Fibroblast of lung (primary cell): Measurements from ENCODE around the gene AKAP6. TPM values are rescaled to one million over a fixed set of nuclear protein-coding genes. Genes with fewer than 3 reads are reported as not detected.
"Not testable (repeated sequence)": the region's sequence is repeated elsewhere in the genome, so short reads cannot be mapped to it uniquely, and the experiment has no call there.

Experiments
- DNase-seq, 2 donors: peaks; one replicate each; pipeline versions ENCODE4 v3.0.0 to v3.0.0-alpha.2; 2010; ENCODE audit warnings: low read depth in 2 of 2
- H2AFZ ChIP-seq: 2 replicates; pipeline ENCODE4 v1.5.1; 2012; ENCODE audit warnings: low read length, control low read depth, inconsistent platforms
- H3K27ac ChIP-seq: 2 replicates; pipeline ENCODE4 v1.5.1; 2011; ENCODE audit warnings: low read length, control low read depth; ENCODE audit not compliant: insufficient read depth
- H3K27me3 ChIP-seq: 2 replicates; pipeline ENCODE4 v1.5.1; 2011; ENCODE audit warnings: mild to moderate bottlenecking, low read length; ENCODE audit not compliant: control insufficient read depth, insufficient read depth
- H3K36me3 ChIP-seq: 2 replicates; pipeline ENCODE4 v1.5.1; 2011; ENCODE audit warnings: low read length; ENCODE audit not compliant: control insufficient read depth, insufficient read depth
- H3K4me1 ChIP-seq: 2 replicates; pipeline ENCODE4 v1.5.1; 2011; ENCODE audit warnings: low read length; ENCODE audit not compliant: control insufficient read depth, insufficient read depth; ENCODE audit errors: extremely low read depth
- H3K4me2 ChIP-seq: 2 replicates; pipeline ENCODE4 v1.5.1; 2011; ENCODE audit warnings: low read length, control low read depth; ENCODE audit not compliant: insufficient read depth; ENCODE audit errors: extremely low read depth
- H3K4me3 ChIP-seq, 4 experiments: fragments of 200-600 bp in 1 of 4; sonication (generic) in 1 of 4; replicated peaks in 1 of 4; 2 replicates each; pipeline ENCODE4 v1.5.1; 2011 to 2016; ENCODE audit warnings: low read length in 4 of 4, low read depth in 3 of 4, mild to moderate bottlenecking in 3 of 4, control low read depth in 2 of 4, inconsistent platforms in 1 of 4, mixed read lengths in 1 of 4; ENCODE audit not compliant: insufficient read depth in 1 of 4; ENCODE audit errors: control extremely low read depth in 1 of 4
- H3K79me2 ChIP-seq: 2 replicates; pipeline ENCODE4 v1.5.1; 2012; ENCODE audit warnings: mild to moderate bottlenecking, low read length, inconsistent platforms; ENCODE audit not compliant: control insufficient read depth, insufficient read depth
- H3K9ac ChIP-seq: 2 replicates; pipeline ENCODE4 v1.5.1; 2011; ENCODE audit warnings: mild to moderate bottlenecking, low read length, control low read depth; ENCODE audit not compliant: insufficient read depth
- H3K9me3 ChIP-seq: 2 replicates; pipeline ENCODE4 v1.5.1; 2012; ENCODE audit warnings: low read depth, low read length; ENCODE audit not compliant: control insufficient read depth, insufficient read depth
- H4K20me1 ChIP-seq: 2 replicates; pipeline ENCODE4 v1.5.1; 2011; ENCODE audit warnings: low read length; ENCODE audit not compliant: control insufficient read depth, insufficient read depth; ENCODE audit errors: extremely low read depth
- EZH2 ChIP-seq: IDR thresholded peaks from 2 replicates; pipeline ENCODE4 v1.5.1; 2012; ENCODE audit warnings: low read length, control low read depth, mild to moderate bottlenecking; ENCODE audit errors: missing control alignments
- polyA plus RNA-seq, 2 donors: library from polyadenylated mRNA; depleted of rRNA in 1 of 2; stranded (reverse) in 1 of 2; unstranded in 1 of 2; fragments of >200 nt; gene quantifications; 2 replicates each; pipeline ENCODE4 v1.2.1, GENCODE V29; 2011 to 2012; ENCODE audit warnings: missing spikeins in 1 of 2
- total RNA-seq: library from RNA; depleted of rRNA; stranded (reverse); fragments of >200 nt; gene quantifications from 2 replicates; pipeline ENCODE4 v1.2.1, GENCODE V29; 2014
- TF ChIP-seq, protein P1 (sequence below), 2 donors: IDR thresholded peaks in 1 of 2; conservative IDR thresholded peaks in 1 of 2; 1 replicate in 1 of 2; 2 replicates in 1 of 2; pipeline ENCODE4 v1.5.1; 2011 to 2012; ENCODE audit warnings: low read length in 2 of 2, control low read depth in 1 of 2, inconsistent platforms in 1 of 2, low read depth in 1 of 2, mild to moderate bottlenecking in 1 of 2

The AKAP6 gene
- total and polyA plus RNA-seq, 2 donors (not counting 1 experiment from before 2014, with no cell fraction given): 3.3 to 10.9 TPM

DNA sequence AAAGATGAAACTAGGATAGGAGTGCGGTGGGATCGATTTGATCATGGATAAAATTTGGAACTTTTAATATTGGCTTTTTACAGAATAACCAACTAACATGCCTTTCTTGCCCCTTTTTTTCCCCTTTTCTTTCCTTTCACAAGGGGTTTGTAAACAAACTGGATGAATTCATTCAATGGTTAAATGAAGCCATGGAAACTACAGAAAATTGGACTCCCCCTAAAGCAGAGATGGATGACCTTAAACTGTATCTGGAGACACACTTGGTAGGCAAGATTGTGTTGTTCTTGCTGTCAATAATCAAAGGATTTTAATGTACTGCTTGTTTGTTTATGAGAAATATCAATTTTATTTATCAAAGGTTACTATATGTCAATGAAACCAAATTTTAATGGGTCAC lies 247.9 kb downstream of the AKAP6 start:
- Histone ChIP-seq H3K36me3 (no peaks in the 10 kb centered on the region), H3K4me2 (no peak overlapping the region), H2AFZ (no peak overlapping the region), H3K27me3 (no peaks in the 10 kb centered on the region), H3K9me3 (no peaks in the 10 kb centered on the region), H3K79me2 (no peaks in the 10 kb centered on the region), H3K9ac (no peak overlapping the region), H3K27ac (no peak overlapping the region), H4K20me1 (no peaks in the 10 kb centered on the region), H3K4me1 (no peaks in the 10 kb centered on the region), H3K4me3 (no peak overlapping the region)
- no peak for DNase-seq
- TF ChIP-seq, protein P1, sequence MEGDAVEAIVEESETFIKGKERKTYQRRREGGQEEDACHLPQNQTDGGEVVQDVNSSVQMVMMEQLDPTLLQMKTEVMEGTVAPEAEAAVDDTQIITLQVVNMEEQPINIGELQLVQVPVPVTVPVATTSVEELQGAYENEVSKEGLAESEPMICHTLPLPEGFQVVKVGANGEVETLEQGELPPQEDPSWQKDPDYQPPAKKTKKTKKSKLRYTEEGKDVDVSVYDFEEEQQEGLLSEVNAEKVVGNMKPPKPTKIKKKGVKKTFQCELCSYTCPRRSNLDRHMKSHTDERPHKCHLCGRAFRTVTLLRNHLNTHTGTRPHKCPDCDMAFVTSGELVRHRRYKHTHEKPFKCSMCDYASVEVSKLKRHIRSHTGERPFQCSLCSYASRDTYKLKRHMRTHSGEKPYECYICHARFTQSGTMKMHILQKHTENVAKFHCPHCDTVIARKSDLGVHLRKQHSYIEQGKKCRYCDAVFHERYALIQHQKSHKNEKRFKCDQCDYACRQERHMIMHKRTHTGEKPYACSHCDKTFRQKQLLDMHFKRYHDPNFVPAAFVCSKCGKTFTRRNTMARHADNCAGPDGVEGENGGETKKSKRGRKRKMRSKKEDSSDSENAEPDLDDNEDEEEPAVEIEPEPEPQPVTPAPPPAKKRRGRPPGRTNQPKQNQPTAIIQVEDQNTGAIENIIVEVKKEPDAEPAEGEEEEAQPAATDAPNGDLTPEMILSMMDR (conservative IDR thresholded peaks at IDR 0.05 in 1 of 2, IDR thresholded peaks at IDR 0.05 in 1 of 2; ENCODE audit: low read depth in 1 of 2, low read length in 2 of 2): no peak
- no peak for TF ChIP-seq EZH2

DNA sequence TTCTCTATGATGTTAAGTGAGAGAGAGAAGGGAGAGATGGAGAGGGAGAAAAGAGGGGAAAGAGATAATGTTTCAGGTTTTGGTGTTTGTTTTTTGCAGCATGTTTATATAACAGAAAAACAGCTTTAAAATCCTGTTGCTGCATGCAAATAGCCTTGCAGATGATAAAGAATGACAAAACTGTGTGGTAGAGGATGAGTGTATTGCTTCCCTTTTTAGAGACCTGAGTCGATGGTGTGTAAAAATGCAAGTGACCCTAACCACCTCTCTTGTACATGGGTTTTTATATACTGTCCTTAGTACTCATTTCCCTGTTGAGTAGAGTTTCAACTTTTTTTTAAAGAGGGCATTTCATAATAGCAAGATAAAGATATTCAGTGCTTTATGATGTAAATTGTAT lies 249.1 kb downstream of the AKAP6 start:
- Histone ChIP-seq H3K9ac (no peak overlapping the region), H3K79me2 (no peaks in the 10 kb centered on the region), H3K27ac (no peak overlapping the region), H3K36me3 (no peaks in the 10 kb centered on the region), H3K4me3 (no peak overlapping the region), H3K4me2 (no peak overlapping the region), H4K20me1 (no peaks in the 10 kb centered on the region), H3K4me1 (no peaks in the 10 kb centered on the region), H2AFZ (no peak overlapping the region), H3K9me3 (no peaks in the 10 kb centered on the region), H3K27me3 (no peaks in the 10 kb centered on the region)
- TF ChIP-seq, protein P1 (conservative IDR thresholded peaks at IDR 0.05 in 1 of 2, IDR thresholded peaks at IDR 0.05 in 1 of 2; ENCODE audit: low read depth in 1 of 2, low read length in 2 of 2): no peak
- no peak for TF ChIP-seq EZH2
- DNase-seq: no peak

DNA sequence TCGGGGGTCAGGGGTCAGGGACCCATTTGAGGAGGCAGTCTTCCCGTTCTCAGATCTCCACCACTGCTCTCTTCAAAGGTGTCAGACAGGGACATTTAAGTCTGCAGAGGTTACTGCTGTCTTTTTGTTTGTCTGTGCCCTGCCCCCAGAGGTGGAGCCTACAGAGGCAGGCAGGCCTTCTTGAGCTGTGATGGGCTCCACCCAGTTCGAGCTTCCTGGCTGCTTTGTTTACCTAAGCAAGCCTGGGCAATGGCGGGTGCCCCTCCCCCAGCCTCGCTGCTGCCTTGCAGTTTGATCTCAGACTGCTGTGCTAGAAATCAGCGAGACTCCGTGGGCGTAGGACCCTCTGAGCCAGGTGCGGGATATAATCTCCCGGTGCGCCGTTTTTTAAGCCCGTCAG lies 254.3 kb downstream of the AKAP6 start:
- H4K20me1 ChIP-seq, H3K9me3 ChIP-seq, H3K27me3 ChIP-seq, DNase-seq, H3K4me2 ChIP-seq, H2AFZ ChIP-seq, H3K4me3 ChIP-seq, H3K79me2 ChIP-seq, H3K36me3 ChIP-seq, H3K27ac ChIP-seq, H3K9ac ChIP-seq, H3K4me1 ChIP-seq: not testable (repeated sequence)
